Measurements from ENCODE around the gene CCDC122. TPM values are rescaled to one million over a fixed set of nuclear protein-coding genes. Genes with fewer than 3 reads are reported as not detected.

The CCDC122 gene
- total RNA-seq, 1 donor from 2014 or later, result 6.7 TPM

- Mint-ChIP-seq H3K4me3 (ENCODE audit: unreplicated experiment) (no peak overlapping the region), H3K9me3 (ENCODE audit: unreplicated experiment) (no peaks in the 10 kb centered on the region), H3K36me3 (ENCODE audit: low read depth, unreplicated experiment) (no peaks in the 10 kb centered on the region), H3K4me1 (ENCODE audit: low read depth, unreplicated experiment) (peaks cover 8% of the 10 kb centered on the region), H3K27me3 (ENCODE audit: low read depth, unreplicated experiment) (peaks cover 5% of the 10 kb centered on the region), H3K27ac (ENCODE audit: unreplicated experiment) (no peak overlapping the region)
- FAIRE-seq (no peak), DNase-seq (ENCODE audit: low read depth) (no peak)
- no peak overlapping the region for H3K27ac ChIP-seq (ENCODE audit: low read depth, low read length)
- H3K4me3 ChIP-seq (ENCODE audit: insufficient read depth, low read depth, low read length), result no peak overlapping the region
- H3K9me3 ChIP-seq (ENCODE audit: insufficient read depth, low read depth, low read length), result no peaks in the 10 kb centered on the region
- H3K79me2 ChIP-seq (ENCODE audit: insufficient read depth, low read length), result no peaks in the 10 kb centered on the region
- TF ChIP-seq, protein P1, sequence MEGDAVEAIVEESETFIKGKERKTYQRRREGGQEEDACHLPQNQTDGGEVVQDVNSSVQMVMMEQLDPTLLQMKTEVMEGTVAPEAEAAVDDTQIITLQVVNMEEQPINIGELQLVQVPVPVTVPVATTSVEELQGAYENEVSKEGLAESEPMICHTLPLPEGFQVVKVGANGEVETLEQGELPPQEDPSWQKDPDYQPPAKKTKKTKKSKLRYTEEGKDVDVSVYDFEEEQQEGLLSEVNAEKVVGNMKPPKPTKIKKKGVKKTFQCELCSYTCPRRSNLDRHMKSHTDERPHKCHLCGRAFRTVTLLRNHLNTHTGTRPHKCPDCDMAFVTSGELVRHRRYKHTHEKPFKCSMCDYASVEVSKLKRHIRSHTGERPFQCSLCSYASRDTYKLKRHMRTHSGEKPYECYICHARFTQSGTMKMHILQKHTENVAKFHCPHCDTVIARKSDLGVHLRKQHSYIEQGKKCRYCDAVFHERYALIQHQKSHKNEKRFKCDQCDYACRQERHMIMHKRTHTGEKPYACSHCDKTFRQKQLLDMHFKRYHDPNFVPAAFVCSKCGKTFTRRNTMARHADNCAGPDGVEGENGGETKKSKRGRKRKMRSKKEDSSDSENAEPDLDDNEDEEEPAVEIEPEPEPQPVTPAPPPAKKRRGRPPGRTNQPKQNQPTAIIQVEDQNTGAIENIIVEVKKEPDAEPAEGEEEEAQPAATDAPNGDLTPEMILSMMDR (IDR thresholded peaks at IDR 0.05; ENCODE audit: insufficient read depth, low read depth, low read length), result no peak
- TF ChIP-seq EZH2 (IDR thresholded peaks at IDR 0.05; ENCODE audit: insufficient read depth, low read length), result no peak
- H3K36me3 ChIP-seq (ENCODE audit: insufficient read depth, low read length), result no peaks in the 10 kb centered on the region
- no peak overlapping the region for H3K4me2 ChIP-seq (ENCODE audit: low read length)
- H2AFZ ChIP-seq (ENCODE audit: low read depth, low read length), result no peak overlapping the region
- no peak overlapping the region for H3K9ac ChIP-seq (ENCODE audit: low read length)
- no peaks in the 10 kb centered on the region for H3K27me3 ChIP-seq (ENCODE audit: insufficient read depth, low read length)
- H3K4me1 ChIP-seq (ENCODE audit: insufficient read depth, low read length), result peaks cover 11% of the 10 kb centered on the region
- H4K20me1 ChIP-seq (ENCODE audit: insufficient read depth, low read length), result no peaks in the 10 kb centered on the region
Observed at GRCh38 chr13:43911278-43911677, 31.7 kb upstream of the CCDC122 start.

- peaks cover 5% of the 10 kb centered on the region for H3K27me3 Mint-ChIP-seq (ENCODE audit: low read depth, unreplicated experiment)
- Histone ChIP-seq H2AFZ (ENCODE audit: low read depth, low read length) (no peak overlapping the region), H3K4me2 (ENCODE audit: low read length) (no peak overlapping the region), H3K9ac (ENCODE audit: low read length) (no peak overlapping the region), H3K36me3 (ENCODE audit: insufficient read depth, low read length) (no peaks in the 10 kb centered on the region), H3K79me2 (ENCODE audit: insufficient read depth, low read length) (no peaks in the 10 kb centered on the region), H3K27ac (ENCODE audit: low read depth, low read length) (no peak overlapping the region), H4K20me1 (ENCODE audit: insufficient read depth, low read length) (no peaks in the 10 kb centered on the region), H3K9me3 (ENCODE audit: insufficient read depth, low read depth, low read length) (no peaks in the 10 kb centered on the region), H3K4me1 (ENCODE audit: insufficient read depth, low read length) (peaks cover 11% of the 10 kb centered on the region), H3K27me3 (ENCODE audit: insufficient read depth, low read length) (no peaks in the 10 kb centered on the region), H3K4me3 (ENCODE audit: insufficient read depth, low read depth, low read length) (no peak overlapping the region)
- FAIRE-seq (no peak), DNase-seq (ENCODE audit: low read depth) (no peak)
- no peak overlapping the region for H3K27ac Mint-ChIP-seq (ENCODE audit: unreplicated experiment)
- H3K4me1 Mint-ChIP-seq (ENCODE audit: low read depth, unreplicated experiment), result peaks cover 8% of the 10 kb centered on the region
- H3K4me3 Mint-ChIP-seq (ENCODE audit: unreplicated experiment), result no peak overlapping the region
- TF ChIP-seq EZH2 (IDR thresholded peaks at IDR 0.05; ENCODE audit: insufficient read depth, low read length), result no peak
- TF ChIP-seq, protein P1 (IDR thresholded peaks at IDR 0.05; ENCODE audit: insufficient read depth, low read depth, low read length), result no peak
- no peaks in the 10 kb centered on the region for H3K9me3 Mint-ChIP-seq (ENCODE audit: unreplicated experiment)
- no peaks in the 10 kb centered on the region for H3K36me3 Mint-ChIP-seq (ENCODE audit: low read depth, unreplicated experiment)
Observed at GRCh38 chr13:43910856-43911255, 31.3 kb upstream of the CCDC122 start.

DNA sequence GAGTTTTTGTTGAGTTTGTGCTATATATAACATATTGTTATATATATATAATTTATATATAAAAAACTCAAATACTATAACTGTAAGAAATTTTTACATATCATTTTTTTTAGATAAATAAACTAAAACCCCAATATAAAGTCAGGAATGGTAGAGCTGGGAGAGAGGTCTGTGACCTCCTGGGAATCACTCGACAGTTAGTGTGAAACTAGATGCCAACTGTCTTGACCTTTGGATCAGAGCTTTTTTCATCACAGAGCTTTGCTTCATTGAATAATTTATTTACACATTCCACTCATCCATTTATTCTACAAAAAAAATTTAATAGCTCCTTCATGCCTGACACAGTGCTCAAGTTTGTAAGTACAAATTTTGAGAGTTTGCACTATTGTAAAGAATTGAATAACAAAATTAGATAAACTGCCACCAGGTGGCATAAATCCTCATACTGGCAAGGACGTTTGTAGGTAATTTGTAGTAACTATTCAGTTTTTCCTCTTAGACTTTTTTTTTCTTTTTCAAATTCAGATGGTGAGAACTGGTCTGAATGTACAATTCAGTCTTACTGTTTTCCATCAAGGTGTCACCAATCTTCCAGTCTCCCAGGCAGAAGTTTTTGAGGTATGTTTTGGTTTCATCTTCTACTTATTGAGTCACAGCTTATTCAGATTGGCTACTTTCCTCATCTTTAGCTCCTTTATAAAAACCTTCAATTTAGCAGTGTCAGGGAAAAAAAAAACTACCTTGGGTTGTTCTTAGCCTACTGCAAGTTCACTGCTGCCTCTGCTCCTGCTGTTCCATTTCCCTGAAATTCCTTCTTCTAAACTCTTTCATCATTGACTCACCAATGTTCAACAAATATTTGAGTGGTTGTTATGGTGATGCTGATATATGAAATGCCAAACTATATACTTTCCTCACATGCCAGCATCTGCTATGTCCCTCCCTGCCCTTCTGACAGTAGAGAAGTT, 28.9 kb upstream of the CCDC122 start:
- Mint-ChIP-seq H3K9me3 (ENCODE audit: unreplicated experiment) (no peaks in the 10 kb centered on the region), H3K36me3 (ENCODE audit: low read depth, unreplicated experiment) (no peaks in the 10 kb centered on the region), H3K4me1 (ENCODE audit: low read depth, unreplicated experiment) (peaks cover 8% of the 10 kb centered on the region), H3K4me3 (ENCODE audit: unreplicated experiment) (no peak overlapping the region), H3K27ac (ENCODE audit: unreplicated experiment) (peak overlapping the region; percentile 90), H3K27me3 (ENCODE audit: low read depth, unreplicated experiment) (peaks cover 5% of the 10 kb centered on the region)
- Histone ChIP-seq H3K9ac (ENCODE audit: low read length) (peak overlapping the region; percentile 66), H3K4me3 (ENCODE audit: insufficient read depth, low read depth, low read length) (no peak overlapping the region), H3K4me2 (ENCODE audit: low read length) (peak overlapping the region; percentile 76), H4K20me1 (ENCODE audit: insufficient read depth, low read length) (no peaks in the 10 kb centered on the region), H2AFZ (ENCODE audit: low read depth, low read length) (no peak overlapping the region), H3K27ac (ENCODE audit: low read depth, low read length) (peak overlapping the region; percentile 76), H3K79me2 (ENCODE audit: insufficient read depth, low read length) (no peaks in the 10 kb centered on the region), H3K9me3 (ENCODE audit: insufficient read depth, low read depth, low read length) (no peaks in the 10 kb centered on the region), H3K27me3 (ENCODE audit: insufficient read depth, low read length) (no peaks in the 10 kb centered on the region), H3K4me1 (ENCODE audit: insufficient read depth, low read length) (peaks cover 11% of the 10 kb centered on the region), H3K36me3 (ENCODE audit: insufficient read depth, low read length) (no peaks in the 10 kb centered on the region)
- FAIRE-seq (peak; percentile 37), DNase-seq (ENCODE audit: low read depth) (peak; percentile 74)
- TF ChIP-seq, protein P1 (IDR thresholded peaks at IDR 0.05; ENCODE audit: insufficient read depth, low read depth, low read length), result peak; percentile 49
- no peak for TF ChIP-seq EZH2 (IDR thresholded peaks at IDR 0.05; ENCODE audit: insufficient read depth, low read length)

Data from astrocyte (in vitro differentiated cells and primary cell).